ENCODE data around the gene TPR. TPM values are rescaled to one million over a fixed set of nuclear protein-coding genes. Genes with fewer than 3 reads are reported as not detected.

Gene TPR
- polyA plus RNA-seq, 3 donors = 96.9 to 116 (median 107) TPM

- no peak for DNase-seq (ENCODE audit: low read depth in 3 of 3, low spot score in 2 of 3)
Observed at GRCh38 chr1:186330758-186331157, 44.3 kb downstream of the TPR start.

- DNase-seq (ENCODE audit: low read depth in 3 of 3, low spot score in 2 of 3) = no peak
Observed at GRCh38 chr1:186327331-186327730, 47.7 kb downstream of the TPR start.

GRCh38 chr1:186326009-186326408 lies 49.0 kb downstream of the TPR start:
- DNase-seq (ENCODE audit: low read depth in 3 of 3, low spot score in 2 of 3) = no peak

GRCh38 chr1:186325239-186325638 lies 49.8 kb downstream of the TPR start:
- DNase-seq (ENCODE audit: low read depth in 3 of 3, low spot score in 2 of 3) = no peak

- no peak for DNase-seq (ENCODE audit: low read depth in 3 of 3, low spot score in 2 of 3)
Observed at GRCh38 chr1:186323865-186324264, 51.2 kb downstream of the TPR start.

- DNase-seq (ENCODE audit: low read depth in 3 of 3, low spot score in 2 of 3) = no peak
Observed at GRCh38 chr1:186315570-186315969, 59.5 kb downstream of the TPR start.

GRCh38 chr1:186311375-186312051 lies 63.5 kb downstream of the TPR start:
- DNase-seq (ENCODE audit: low read depth in 3 of 3, low spot score in 2 of 3) = no peak

- DNase-seq (ENCODE audit: low read depth in 3 of 3, low spot score in 2 of 3) = no peak
Observed at GRCh38 chr1:186310307-186310706, 64.7 kb downstream of the TPR start.

GRCh38 chr1:186308264-186309060 lies 66.6 kb downstream of the TPR start:
- DNase-seq (ENCODE audit: low read depth in 3 of 3, low spot score in 2 of 3) = no peak

GRCh38 chr1:186307445-186307844 lies 67.6 kb downstream of the TPR start:
- DNase-seq (ENCODE audit: low read depth in 3 of 3, low spot score in 2 of 3) = no peak

- DNase-seq (ENCODE audit: low read depth in 3 of 3, low spot score in 2 of 3) = no peak
Observed at GRCh38 chr1:186306533-186306932, 68.5 kb downstream of the TPR start.

GRCh38 chr1:186304982-186305949 lies 69.8 kb downstream of the TPR start:
- DNase-seq (ENCODE audit: low read depth in 3 of 3, low spot score in 2 of 3) = no peak

GRCh38 chr1:186303911-186304310 lies 71.1 kb downstream of the TPR start:
- no peak for DNase-seq (ENCODE audit: low read depth in 3 of 3, low spot score in 2 of 3)

GRCh38 chr1:186302381-186302920 lies 72.6 kb downstream of the TPR start:
- DNase-seq (ENCODE audit: low read depth in 3 of 3, low spot score in 2 of 3) = no peak

GRCh38 chr1:186301448-186301847 lies 73.6 kb downstream of the TPR start:
- DNase-seq (ENCODE audit: low read depth in 3 of 3, low spot score in 2 of 3) = no peak

- DNase-seq (ENCODE audit: low read depth in 3 of 3, low spot score in 2 of 3) = no peak
Observed at GRCh38 chr1:186300056-186300455, 75.0 kb downstream of the TPR start.

- DNase-seq (ENCODE audit: low read depth in 3 of 3, low spot score in 2 of 3) = no peak
Observed at GRCh38 chr1:186299570-186299969, 75.5 kb downstream of the TPR start.

GRCh38 chr1:186298851-186299250 lies 76.2 kb downstream of the TPR start:
- no peak for DNase-seq (ENCODE audit: low read depth in 3 of 3, low spot score in 2 of 3)

- DNase-seq (ENCODE audit: low read depth in 3 of 3, low spot score in 2 of 3) = no peak
Observed at GRCh38 chr1:186297439-186298045, 77.5 kb downstream of the TPR start.

- no peak for DNase-seq (ENCODE audit: low read depth in 3 of 3, low spot score in 2 of 3)
Observed at GRCh38 chr1:186295980-186296379, 79.1 kb downstream of the TPR start, which contains the start of gene PRG4. PRG4 (plus strand) TSS chr1:186296279.

Data from right renal cortex interstitium (tissue), 3 donors.